ENCODE data around the gene ACRBP.

GRCh38 chr12:6693832-6694355 is 46.7 kb upstream of the ACRBP start:
- TF ChIP-seq POLR2AphosphoS5 (IDR thresholded peaks at IDR 0.05; ENCODE audit: borderline replicate concordance, low read depth, low read length) (no peak), EZH2 (IDR thresholded peaks at IDR 0.05) (no peak)
